Smooth muscle cell (in vitro differentiated cells): Measurements from ENCODE around the gene FBXW7. TPM values are rescaled to one million over a fixed set of nuclear protein-coding genes. Genes with fewer than 3 reads are reported as not detected.

Experiments
- DNase-seq: peaks from one replicate; lab custom pipeline; 2025; ENCODE audit not compliant: unreplicated experiment; lab: John Stamatoyannopoulos, UW
- H2AFZ ChIP-seq: fragments of 200-600 bp; sonication (generic); 2 replicates; pipeline ENCODE4 v1.6.0; 2016; ENCODE audit warnings: antibody characterized with exemption, low read depth, mild to moderate bottlenecking
- H3F3A ChIP-seq: fragments of 200-600 bp; sonication (generic); 2 replicates; pipeline ENCODE4 v1.6.0; 2017; ENCODE audit warnings: antibody characterized with exemption, low read depth
- H3K27ac ChIP-seq: fragments of 200-600 bp; sonication (generic); 2 replicates; pipeline ENCODE4 v1.5.1; 2016; ENCODE audit warnings: low read depth, mild to moderate bottlenecking
- H3K27me3 ChIP-seq: fragments of 200-600 bp; sonication (generic); 2 replicates; pipeline ENCODE4 v1.6.1; 2016; ENCODE audit warnings: low read depth, mild to moderate bottlenecking
- H3K36me3 ChIP-seq: fragments of 200-600 bp; sonication (generic); 2 replicates; pipeline ENCODE4 v1.5.1; 2016; ENCODE audit warnings: low read depth
- H3K4me1 ChIP-seq: fragments of 200-600 bp; sonication (generic); 2 replicates; pipeline ENCODE4 v1.5.1; 2016; ENCODE audit warnings: low read depth
- H3K4me2 ChIP-seq: fragments of 200-600 bp; sonication (generic); 2 replicates; pipeline ENCODE4 v1.6.0; 2016; ENCODE audit warnings: mild to moderate bottlenecking
- H3K4me3 ChIP-seq: fragments of 200-600 bp; sonication (generic); 2 replicates; pipeline ENCODE4 v1.5.1; 2016; ENCODE audit warnings: mild to moderate bottlenecking
- H3K79me2 ChIP-seq: fragments of 200-600 bp; sonication (generic); 2 replicates; pipeline ENCODE4 v1.6.0; 2016; ENCODE audit warnings: low read depth, mild to moderate bottlenecking
- H3K9ac ChIP-seq: fragments of 200-600 bp; sonication (generic); 2 replicates; pipeline ENCODE4 v1.6.0; 2016; ENCODE audit warnings: low read depth
- H3K9me3 ChIP-seq: fragments of 200-600 bp; sonication (generic); replicated peaks from 2 replicates; pipeline ENCODE4 v1.5.1; 2016; ENCODE audit warnings: low read depth
- H4K20me1 ChIP-seq: fragments of 200-600 bp; sonication (generic); 2 replicates; pipeline ENCODE4 v1.6.0; 2016; ENCODE audit warnings: low read depth
- CTCF ChIP-seq: fragments of 200-600 bp; sonication (generic); IDR thresholded peaks from 2 replicates; pipeline ENCODE4 v1.5.1; 2017; ENCODE audit warnings: borderline replicate concordance, mild to moderate bottlenecking, antibody characterized with exemption; ENCODE audit not compliant: insufficient read depth, poor library complexity, severe bottlenecking
- WGBS: methylation state at CpG from one replicate; pipeline ENCODE4 v1.1.7; 2016; ENCODE audit warnings: low lambda C conversion rate; 5-methylcytosine and 5-hydroxymethylcytosine counted together
- polyA plus RNA-seq: library from polyadenylated mRNA; unstranded; fragments of >200 nt; fragmentation: Nextera tagmentation; extraction: Ambion mirVana; gene quantifications from 2 replicates; pipeline ENCODE4 v1.2.1, GENCODE V29; 2016
- total RNA-seq: library from RNA; depleted of rRNA; stranded (reverse); fragments of >200 nt; gene quantifications from 2 replicates; pipeline ENCODE4 v1.2.3, GENCODE V29; 2014

The FBXW7 gene
- total and polyA plus RNA-seq, 2 experiments from 2014 or later = 16.4 to 31.6 TPM

GRCh38 chr4:152539556-152540292, 3.8 kb upstream of the FBXW7 start:
- no peak overlapping the region for H3K27ac ChIP-seq
- H3K4me3 ChIP-seq = no peak overlapping the region
- no peak overlapping the region for H2AFZ ChIP-seq
- TF ChIP-seq CTCF = no peak
- no peaks in the 10 kb centered on the region for H3K27me3 ChIP-seq
- no peak for DNase-seq
- H4K20me1 ChIP-seq = peaks cover 16% of the 10 kb centered on the region
- H3F3A ChIP-seq = no peaks in the 10 kb centered on the region
- H3K79me2 ChIP-seq = peaks cover 32% of the 10 kb centered on the region
- no peak overlapping the region for H3K4me2 ChIP-seq
- H3K4me1 ChIP-seq = peaks cover 5% of the 10 kb centered on the region
- no peaks in the 10 kb centered on the region for H3K9me3 ChIP-seq
- 98% methylated on average over 16 of the region's 16 CpGs for WGBS
- no peaks in the 10 kb centered on the region for H3K36me3 ChIP-seq
- H3K9ac ChIP-seq = no peak overlapping the region

GRCh38 chr4:152537881-152538280, 2.0 kb upstream of the FBXW7 start:
- H3K27me3 ChIP-seq = no peaks in the 10 kb centered on the region
- DNase-seq = no peak
- peak overlapping the region; percentile 11 for H3K4me2 ChIP-seq
- H3K27ac ChIP-seq = no peak overlapping the region
- H3K36me3 ChIP-seq = no peaks in the 10 kb centered on the region
- H3K79me2 ChIP-seq = peaks cover 51% of the 10 kb centered on the region
- TF ChIP-seq CTCF = no peak
- H3K4me1 ChIP-seq = peaks cover 19% of the 10 kb centered on the region
- no peak overlapping the region for H3K9ac ChIP-seq
- peaks cover 35% of the 10 kb centered on the region for H4K20me1 ChIP-seq
- H3F3A ChIP-seq = no peaks in the 10 kb centered on the region
- H3K4me3 ChIP-seq = peak overlapping the region; percentile 98
- H2AFZ ChIP-seq = no peak overlapping the region
- no peaks in the 10 kb centered on the region for H3K9me3 ChIP-seq
- WGBS = 89% methylated on average over 1 of the region's 1 CpG

- no peak for DNase-seq
- Histone ChIP-seq H3K27me3 (no peaks in the 10 kb centered on the region), H3K4me3 (peak overlapping the region; percentile 98), H3K4me2 (peak overlapping the region; percentile 86), H3K9me3 (no peaks in the 10 kb centered on the region), H4K20me1 (peaks cover 44% of the 10 kb centered on the region), H3K4me1 (peaks cover 19% of the 10 kb centered on the region), H2AFZ (peak overlapping the region; percentile 56), H3K27ac (peak overlapping the region; percentile 92), H3K9ac (peak overlapping the region; percentile 84), H3K36me3 (no peaks in the 10 kb centered on the region), H3K79me2 (peaks cover 63% of the 10 kb centered on the region), H3F3A (no peaks in the 10 kb centered on the region)
- 2% methylated on average over 24 of the region's 24 CpGs for WGBS
- no peak for TF ChIP-seq CTCF
These were observed 772 bp upstream of the FBXW7 start for GRCh38 chr4:152536545-152537182.
